Parathyroid adenoma (tissue), 2 donors: ENCODE results near the gene SLC25A15.

Experiments
- H2AFZ ChIP-seq: fragments of 300-600 bp; sonication (generic); one replicate; pipeline ENCODE4 v1.7.0; 2017; ENCODE audit warnings: antibody characterized with exemption, mild to moderate bottlenecking
- H3K27ac ChIP-seq: fragments of 300-600 bp; sonication (generic); one replicate; pipeline ENCODE4 v1.7.0; 2017
- H3K27me3 ChIP-seq: fragments of 300-600 bp; sonication (generic); one replicate; pipeline ENCODE4 v1.7.0; 2017; ENCODE audit warnings: low read length; ENCODE audit not compliant: control insufficient read depth, insufficient read depth
- H3K36me3 ChIP-seq: fragments of 300-600 bp; sonication (generic); one replicate; pipeline ENCODE4 v1.7.0; 2017; ENCODE audit warnings: low read length; ENCODE audit not compliant: control insufficient read depth, insufficient read depth
- H3K4me1 ChIP-seq: fragments of 300-600 bp; sonication (generic); one replicate; pipeline ENCODE4 v1.7.0; 2017; ENCODE audit warnings: control low read depth
- H3K4me2 ChIP-seq: fragments of 300-600 bp; sonication (generic); one replicate; pipeline ENCODE4 v1.7.0; 2017; ENCODE audit warnings: low read length
- H3K4me3 ChIP-seq: fragments of 300-600 bp; sonication (generic); one replicate; pipeline ENCODE4 v1.7.0; 2017; ENCODE audit warnings: low read depth, low read length
- H3K79me2 ChIP-seq: fragments of 300-600 bp; sonication (generic); one replicate; pipeline ENCODE4 v1.7.0; 2017; ENCODE audit warnings: control low read depth
- H3K9ac ChIP-seq: fragments of 300-600 bp; sonication (generic); one replicate; pipeline ENCODE4 v1.7.0; 2017; ENCODE audit warnings: mild to moderate bottlenecking
- H3K9me3 ChIP-seq: fragments of 300-600 bp; sonication (generic); one replicate; pipeline ENCODE4 v1.7.0; 2017; ENCODE audit warnings: low read length; ENCODE audit not compliant: control insufficient read depth
- TF ChIP-seq, protein P1 (sequence below): fragments of 300-600 bp; sonication (generic); IDR thresholded peaks from one replicate; pipeline ENCODE4 v1.7.0; 2017; ENCODE audit warnings: antibody characterized with exemption, mild to moderate bottlenecking
- donor health status: primary hyperparathyroidism.

SLC25A15 gene

DNA sequence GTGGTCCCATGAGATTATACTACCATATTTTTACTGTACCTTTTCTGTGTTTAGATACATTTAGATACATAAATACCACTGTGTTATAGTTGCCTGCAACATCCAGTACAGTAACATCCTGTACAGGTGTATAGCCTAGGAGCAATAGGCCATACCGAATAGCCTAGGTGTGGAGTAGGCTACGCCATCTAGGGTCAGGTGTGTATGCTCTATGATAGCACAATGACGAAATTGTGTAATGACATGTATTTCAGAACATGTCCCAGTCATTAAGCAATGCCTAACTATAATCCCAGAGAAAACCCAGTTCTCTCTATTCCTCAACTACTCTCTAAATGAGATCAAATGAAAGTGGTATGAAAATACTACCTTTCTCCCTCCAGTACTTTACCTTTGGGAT is 3.9 kb downstream of the SLC25A15 start:
- no peaks in the 10 kb centered on the region for H3K4me1 ChIP-seq
- TF ChIP-seq, protein P1, sequence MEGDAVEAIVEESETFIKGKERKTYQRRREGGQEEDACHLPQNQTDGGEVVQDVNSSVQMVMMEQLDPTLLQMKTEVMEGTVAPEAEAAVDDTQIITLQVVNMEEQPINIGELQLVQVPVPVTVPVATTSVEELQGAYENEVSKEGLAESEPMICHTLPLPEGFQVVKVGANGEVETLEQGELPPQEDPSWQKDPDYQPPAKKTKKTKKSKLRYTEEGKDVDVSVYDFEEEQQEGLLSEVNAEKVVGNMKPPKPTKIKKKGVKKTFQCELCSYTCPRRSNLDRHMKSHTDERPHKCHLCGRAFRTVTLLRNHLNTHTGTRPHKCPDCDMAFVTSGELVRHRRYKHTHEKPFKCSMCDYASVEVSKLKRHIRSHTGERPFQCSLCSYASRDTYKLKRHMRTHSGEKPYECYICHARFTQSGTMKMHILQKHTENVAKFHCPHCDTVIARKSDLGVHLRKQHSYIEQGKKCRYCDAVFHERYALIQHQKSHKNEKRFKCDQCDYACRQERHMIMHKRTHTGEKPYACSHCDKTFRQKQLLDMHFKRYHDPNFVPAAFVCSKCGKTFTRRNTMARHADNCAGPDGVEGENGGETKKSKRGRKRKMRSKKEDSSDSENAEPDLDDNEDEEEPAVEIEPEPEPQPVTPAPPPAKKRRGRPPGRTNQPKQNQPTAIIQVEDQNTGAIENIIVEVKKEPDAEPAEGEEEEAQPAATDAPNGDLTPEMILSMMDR = no peak

GRCh38 chr13:40794414-40795368 is 5.3 kb downstream of the SLC25A15 start:
- no peak overlapping the region for H3K4me2 ChIP-seq
- no peak overlapping the region for H3K27ac ChIP-seq

More for the DNA sequence above, 3.9 kb downstream of the SLC25A15 start:
- Histone ChIP-seq H3K4me3 (no peak overlapping the region), H3K9me3 (no peaks in the 10 kb centered on the region), H3K27me3 (no peaks in the 10 kb centered on the region), H2AFZ (no peak overlapping the region), H3K9ac (no peak overlapping the region), H3K36me3 (no peaks in the 10 kb centered on the region), H3K79me2 (no peaks in the 10 kb centered on the region), H3K4me2 (no peak overlapping the region), H3K27ac (no peak overlapping the region)

DNA sequence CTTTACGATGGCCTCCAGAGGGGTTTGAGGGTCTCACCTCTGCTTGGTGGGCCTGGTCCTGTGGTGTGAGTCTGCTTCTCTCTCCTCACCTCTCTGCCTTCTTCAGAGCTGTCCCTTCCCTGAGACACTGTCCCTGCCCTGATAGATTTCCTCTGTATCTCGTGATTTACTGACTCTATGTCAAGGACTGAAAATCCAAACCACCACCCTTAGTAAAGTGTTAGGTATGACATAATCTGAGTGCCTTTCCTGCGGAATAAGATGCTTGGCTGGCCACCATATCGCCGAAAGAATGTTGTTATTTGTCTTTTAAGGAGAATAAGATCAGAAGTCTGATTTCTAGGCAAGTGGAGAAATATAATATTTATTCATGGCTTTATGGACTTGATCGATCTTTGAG is 7.2 kb downstream of the SLC25A15 start:
- TF ChIP-seq, protein P1 = no peak
- Histone ChIP-seq H3K27ac (no peak overlapping the region), H3K27me3 (no peaks in the 10 kb centered on the region), H3K4me2 (no peak overlapping the region), H3K36me3 (no peaks in the 10 kb centered on the region), H3K9me3 (no peaks in the 10 kb centered on the region), H2AFZ (no peak overlapping the region), H3K9ac (no peak overlapping the region), H3K4me3 (no peak overlapping the region), H3K79me2 (no peaks in the 10 kb centered on the region), H3K4me1 (no peaks in the 10 kb centered on the region)

More at GRCh38 chr13:40794414-40795368, 5.3 kb downstream of the SLC25A15 start:
- Histone ChIP-seq H3K9ac (no peak overlapping the region), H3K4me3 (no peak overlapping the region), H3K79me2 (no peaks in the 10 kb centered on the region), H3K9me3 (no peaks in the 10 kb centered on the region), H3K27me3 (no peaks in the 10 kb centered on the region), H2AFZ (no peak overlapping the region), H3K36me3 (no peaks in the 10 kb centered on the region), H3K4me1 (no peaks in the 10 kb centered on the region)
- TF ChIP-seq, protein P1 = no peak

DNA sequence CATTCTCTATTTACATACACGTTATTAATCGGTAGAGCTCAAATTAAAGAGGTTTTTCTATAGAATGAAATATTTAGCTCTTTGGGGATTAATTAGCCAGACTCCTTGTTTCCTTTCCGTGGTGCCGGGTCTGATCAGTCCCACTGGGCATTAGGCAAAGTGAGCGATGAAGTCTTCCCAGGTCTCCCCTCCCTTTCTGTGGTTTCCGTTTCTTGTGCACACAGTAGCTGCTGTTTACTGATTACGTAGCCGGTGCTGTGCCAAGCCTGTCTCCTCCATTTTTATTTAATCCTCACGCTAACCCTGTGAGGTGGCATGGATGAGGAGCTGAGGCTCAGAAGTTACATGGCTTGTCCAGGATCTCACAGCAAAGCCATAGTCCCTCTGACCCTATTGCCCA is 9.0 kb downstream of the SLC25A15 start:
- H3K27me3 ChIP-seq = no peaks in the 10 kb centered on the region
- H3K27ac ChIP-seq = no peak overlapping the region
- H3K79me2 ChIP-seq = no peaks in the 10 kb centered on the region
- no peak overlapping the region for H3K9ac ChIP-seq
- H3K9me3 ChIP-seq = no peaks in the 10 kb centered on the region
- no peaks in the 10 kb centered on the region for H3K4me1 ChIP-seq
- no peak overlapping the region for H3K4me3 ChIP-seq
- no peak overlapping the region for H2AFZ ChIP-seq
- H3K4me2 ChIP-seq = no peak overlapping the region
- TF ChIP-seq, protein P1 = no peak
- no peaks in the 10 kb centered on the region for H3K36me3 ChIP-seq
